Measurements from ENCODE around the gene GLT1D1.

- TF ChIP-seq POLR2A (IDR thresholded peaks at IDR 0.05) (no peak), CTCF (IDR thresholded peaks at IDR 0.05) (no peak)
Observed at GRCh38 chr12:128977441-128977840, 124.2 kb downstream of the GLT1D1 start.

Data from uterus (tissue), 2 donors.